Measurements from ENCODE around the gene ALOX15.

- no peak for TF ChIP-seq CTCF (IDR thresholded peaks at IDR 0.05)
- TF ChIP-seq POLR2A (IDR thresholded peaks at IDR 0.05) = no peak
Measured at GRCh38 chr17:4610656-4611055, 30.8 kb downstream of the ALOX15 start.
